ENCODE results near the gene AGAP1. TPM values are rescaled to one million over a fixed set of nuclear protein-coding genes. Genes with fewer than 3 reads are reported as not detected.

AGAP1 gene
- total RNA-seq, 1 donor from 2014 or later: 43.9 TPM

DNA sequence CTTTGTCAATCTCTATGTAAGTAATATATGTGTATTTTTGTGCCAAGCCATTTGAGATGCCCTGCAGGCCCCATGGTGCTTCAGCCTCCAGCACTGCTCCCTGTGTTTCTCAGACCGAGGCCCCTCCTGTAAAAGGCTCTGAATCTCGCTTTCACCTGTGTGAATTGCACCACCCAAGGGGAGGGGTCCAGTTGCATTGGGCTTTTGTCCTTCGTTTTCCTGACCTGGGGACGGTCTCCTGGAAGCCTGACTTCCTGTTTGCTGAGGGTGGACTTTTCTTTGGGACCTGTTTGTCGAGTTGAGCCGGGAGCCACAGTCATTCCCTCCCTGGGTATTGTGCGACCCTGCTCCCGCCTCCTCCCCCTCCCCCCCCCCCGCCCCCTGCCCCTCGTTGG is 48.9 kb downstream of the AGAP1 start:
- H3K36me3 Mint-ChIP-seq (ENCODE audit: low read depth, unreplicated experiment): no peaks in the 10 kb centered on the region
- H3K27ac Mint-ChIP-seq (ENCODE audit: unreplicated experiment): no peak overlapping the region
- peaks cover 12% of the 10 kb centered on the region for H3K4me1 Mint-ChIP-seq (ENCODE audit: unreplicated experiment)
- no peak overlapping the region for H3K4me3 Mint-ChIP-seq (ENCODE audit: unreplicated experiment)
- no peaks in the 10 kb centered on the region for H3K9me3 Mint-ChIP-seq (ENCODE audit: unreplicated experiment)
- TF ChIP-seq, protein P1, sequence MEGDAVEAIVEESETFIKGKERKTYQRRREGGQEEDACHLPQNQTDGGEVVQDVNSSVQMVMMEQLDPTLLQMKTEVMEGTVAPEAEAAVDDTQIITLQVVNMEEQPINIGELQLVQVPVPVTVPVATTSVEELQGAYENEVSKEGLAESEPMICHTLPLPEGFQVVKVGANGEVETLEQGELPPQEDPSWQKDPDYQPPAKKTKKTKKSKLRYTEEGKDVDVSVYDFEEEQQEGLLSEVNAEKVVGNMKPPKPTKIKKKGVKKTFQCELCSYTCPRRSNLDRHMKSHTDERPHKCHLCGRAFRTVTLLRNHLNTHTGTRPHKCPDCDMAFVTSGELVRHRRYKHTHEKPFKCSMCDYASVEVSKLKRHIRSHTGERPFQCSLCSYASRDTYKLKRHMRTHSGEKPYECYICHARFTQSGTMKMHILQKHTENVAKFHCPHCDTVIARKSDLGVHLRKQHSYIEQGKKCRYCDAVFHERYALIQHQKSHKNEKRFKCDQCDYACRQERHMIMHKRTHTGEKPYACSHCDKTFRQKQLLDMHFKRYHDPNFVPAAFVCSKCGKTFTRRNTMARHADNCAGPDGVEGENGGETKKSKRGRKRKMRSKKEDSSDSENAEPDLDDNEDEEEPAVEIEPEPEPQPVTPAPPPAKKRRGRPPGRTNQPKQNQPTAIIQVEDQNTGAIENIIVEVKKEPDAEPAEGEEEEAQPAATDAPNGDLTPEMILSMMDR (IDR thresholded peaks at IDR 0.05; ENCODE audit: unreplicated experiment): no peak
- peaks cover 4% of the 10 kb centered on the region for H3K27me3 Mint-ChIP-seq (ENCODE audit: unreplicated experiment)
- no peak for DNase-seq (ENCODE audit: low spot score)

DNA sequence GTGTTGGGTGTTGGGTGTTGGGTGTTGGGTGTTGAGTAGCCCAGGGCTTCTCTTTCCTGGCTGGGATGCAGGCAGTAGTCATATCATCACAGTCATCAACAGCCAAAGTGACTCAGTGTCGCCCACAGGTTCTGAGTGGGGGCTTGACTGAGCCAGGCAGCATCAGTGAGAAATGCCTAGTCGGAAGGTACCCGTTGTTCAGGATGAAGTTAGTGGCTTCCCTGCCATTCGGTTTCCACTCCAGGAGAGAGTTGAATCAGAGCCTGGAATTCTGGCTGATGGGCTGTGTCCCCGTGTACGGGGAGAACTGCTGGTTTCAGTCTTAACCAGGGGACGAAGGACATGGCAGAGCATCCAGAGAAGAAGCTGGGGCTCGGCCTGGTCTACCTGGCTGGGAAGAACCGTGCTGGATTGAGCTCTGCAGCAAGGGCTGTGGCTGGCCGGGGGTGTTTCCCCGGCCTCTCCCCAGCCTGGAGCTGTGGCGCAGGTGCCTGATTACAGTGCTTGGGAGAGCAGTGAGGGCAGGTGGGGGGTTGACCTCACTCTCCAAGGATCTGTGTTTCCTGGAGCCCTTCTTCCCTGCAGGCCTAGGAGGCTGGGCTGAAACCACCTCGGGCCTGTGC is 49.4 kb downstream of the AGAP1 start:
- Mint-ChIP-seq H3K36me3 (ENCODE audit: low read depth, unreplicated experiment) (no peaks in the 10 kb centered on the region), H3K9me3 (ENCODE audit: unreplicated experiment) (no peaks in the 10 kb centered on the region), H3K4me3 (ENCODE audit: unreplicated experiment) (no peak overlapping the region), H3K27me3 (ENCODE audit: unreplicated experiment) (peaks cover 4% of the 10 kb centered on the region), H3K27ac (ENCODE audit: unreplicated experiment) (no peak overlapping the region), H3K4me1 (ENCODE audit: unreplicated experiment) (peaks cover 12% of the 10 kb centered on the region)
- no peak for DNase-seq (ENCODE audit: low spot score)
- TF ChIP-seq, protein P1 (IDR thresholded peaks at IDR 0.05; ENCODE audit: unreplicated experiment): no peak

DNA sequence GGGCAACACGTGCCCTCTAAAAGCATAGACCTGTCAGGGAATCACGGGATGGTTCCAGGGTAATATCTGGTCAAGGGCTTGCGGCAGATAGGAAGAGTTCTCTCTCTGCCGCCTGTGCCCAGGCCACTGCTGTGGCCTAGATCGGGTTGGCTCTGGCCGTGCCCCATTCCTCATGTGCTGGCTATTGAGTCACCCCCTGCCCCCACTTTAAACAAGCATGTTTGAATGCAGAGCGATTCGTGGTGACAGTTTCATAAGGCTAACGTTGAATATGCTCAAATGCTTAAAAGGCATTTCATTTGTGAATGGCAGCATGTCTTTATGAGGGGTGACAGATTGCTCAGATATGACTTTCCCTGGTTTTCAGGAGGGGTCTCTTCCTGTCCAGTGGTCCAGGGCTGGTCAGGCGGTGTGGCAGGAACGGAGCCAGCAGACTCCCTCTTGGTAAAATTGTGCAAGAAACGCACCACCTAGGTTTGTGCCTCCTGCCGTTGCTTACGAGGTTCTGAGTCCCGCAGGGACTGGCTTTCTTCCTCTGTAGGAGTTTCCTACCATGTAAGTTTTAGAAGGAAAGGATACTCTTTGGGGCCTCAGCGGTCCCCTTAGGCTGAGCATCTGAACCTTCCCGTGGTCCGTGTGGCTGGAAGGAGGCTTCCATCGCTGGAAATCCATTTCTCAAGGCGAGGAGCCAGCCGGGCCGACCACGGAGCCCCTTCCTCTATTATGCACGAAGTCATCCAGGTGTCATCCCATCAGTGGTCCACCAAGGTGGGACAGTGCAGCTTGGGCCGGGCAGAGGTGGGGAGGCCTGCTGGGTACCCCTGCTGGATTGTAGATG is 50.2 kb downstream of the AGAP1 start:
- Mint-ChIP-seq H3K4me1 (ENCODE audit: unreplicated experiment) (peaks cover 12% of the 10 kb centered on the region), H3K27ac (ENCODE audit: unreplicated experiment) (no peak overlapping the region)

DNA sequence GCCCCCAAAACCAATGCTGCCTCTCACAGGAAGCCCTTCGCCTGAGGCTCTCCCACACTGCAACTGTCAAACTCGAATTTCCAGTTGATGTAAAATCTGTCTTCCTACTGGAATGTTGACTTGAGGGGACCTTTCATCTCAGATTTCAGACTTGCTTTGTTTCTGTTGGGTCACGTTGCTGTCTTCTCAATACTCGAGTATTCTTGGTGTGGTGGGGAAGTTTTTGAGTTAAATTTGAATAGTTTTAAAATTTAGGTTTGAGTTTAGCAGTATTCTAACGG is 50.8 kb downstream of the AGAP1 start:
- TF ChIP-seq, protein P1 (IDR thresholded peaks at IDR 0.05; ENCODE audit: unreplicated experiment): no peak
- DNase-seq (ENCODE audit: low spot score): no peak
- no peaks in the 10 kb centered on the region for H3K9me3 Mint-ChIP-seq (ENCODE audit: unreplicated experiment)
- no peak overlapping the region for H3K4me3 Mint-ChIP-seq (ENCODE audit: unreplicated experiment)
- no peaks in the 10 kb centered on the region for H3K36me3 Mint-ChIP-seq (ENCODE audit: low read depth, unreplicated experiment)
- peaks cover 4% of the 10 kb centered on the region for H3K27me3 Mint-ChIP-seq (ENCODE audit: unreplicated experiment)
- peak overlapping the region; percentile 58 for H3K27ac Mint-ChIP-seq (ENCODE audit: unreplicated experiment)
- peaks cover 12% of the 10 kb centered on the region for H3K4me1 Mint-ChIP-seq (ENCODE audit: unreplicated experiment)

More for the DNA sequence above, 50.2 kb downstream of the AGAP1 start:
- DNase-seq (ENCODE audit: low spot score): no peak
- Mint-ChIP-seq H3K27me3 (ENCODE audit: unreplicated experiment) (peaks cover 4% of the 10 kb centered on the region), H3K9me3 (ENCODE audit: unreplicated experiment) (no peaks in the 10 kb centered on the region), H3K36me3 (ENCODE audit: low read depth, unreplicated experiment) (no peaks in the 10 kb centered on the region), H3K4me3 (ENCODE audit: unreplicated experiment) (no peak overlapping the region)
- TF ChIP-seq, protein P1 (IDR thresholded peaks at IDR 0.05; ENCODE audit: unreplicated experiment): no peak
